LNCaP clone FGC (cell line): ENCODE results near the gene CAPN1.

Source experiments
- DNase-seq: peaks from one replicate; pipeline ENCODE4 v3.0.0-alpha.2; 2011; ENCODE audit warnings: low read depth
- H3K4me3 ChIP-seq: 2 replicates; pipeline ENCODE4 v1.5.1; 2011; ENCODE audit warnings: mild to moderate bottlenecking, low read depth, low read length, control low read depth
- TF ChIP-seq, protein P1 (sequence below): IDR thresholded peaks from 2 replicates; pipeline ENCODE4 v1.5.1; 2012; ENCODE audit warnings: mild to moderate bottlenecking; ENCODE audit not compliant: control insufficient read depth, insufficient read depth; ENCODE audit errors: extremely low read depth

Gene CAPN1

DNA sequence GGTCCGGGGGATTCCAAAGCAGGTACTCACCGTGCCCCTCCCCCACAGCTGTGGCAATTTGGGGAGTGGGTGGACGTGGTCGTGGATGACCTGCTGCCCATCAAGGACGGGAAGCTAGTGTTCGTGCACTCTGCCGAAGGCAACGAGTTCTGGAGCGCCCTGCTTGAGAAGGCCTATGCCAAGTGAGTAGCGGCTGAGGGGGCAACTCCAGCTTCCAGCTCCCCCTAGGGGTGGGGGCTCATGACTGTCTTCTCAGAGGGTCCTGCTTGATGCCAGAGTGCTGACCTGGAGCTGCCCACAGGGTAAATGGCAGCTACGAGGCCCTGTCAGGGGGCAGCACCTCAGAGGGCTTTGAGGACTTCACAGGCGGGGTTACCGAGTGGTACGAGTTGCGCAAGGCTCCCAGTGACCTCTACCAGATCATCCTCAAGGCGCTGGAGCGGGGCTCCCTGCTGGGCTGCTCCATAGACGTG lies 4.2 kb downstream of the CAPN1 start:
- H3K4me3 ChIP-seq = no peak overlapping the region
- TF ChIP-seq, protein P1, sequence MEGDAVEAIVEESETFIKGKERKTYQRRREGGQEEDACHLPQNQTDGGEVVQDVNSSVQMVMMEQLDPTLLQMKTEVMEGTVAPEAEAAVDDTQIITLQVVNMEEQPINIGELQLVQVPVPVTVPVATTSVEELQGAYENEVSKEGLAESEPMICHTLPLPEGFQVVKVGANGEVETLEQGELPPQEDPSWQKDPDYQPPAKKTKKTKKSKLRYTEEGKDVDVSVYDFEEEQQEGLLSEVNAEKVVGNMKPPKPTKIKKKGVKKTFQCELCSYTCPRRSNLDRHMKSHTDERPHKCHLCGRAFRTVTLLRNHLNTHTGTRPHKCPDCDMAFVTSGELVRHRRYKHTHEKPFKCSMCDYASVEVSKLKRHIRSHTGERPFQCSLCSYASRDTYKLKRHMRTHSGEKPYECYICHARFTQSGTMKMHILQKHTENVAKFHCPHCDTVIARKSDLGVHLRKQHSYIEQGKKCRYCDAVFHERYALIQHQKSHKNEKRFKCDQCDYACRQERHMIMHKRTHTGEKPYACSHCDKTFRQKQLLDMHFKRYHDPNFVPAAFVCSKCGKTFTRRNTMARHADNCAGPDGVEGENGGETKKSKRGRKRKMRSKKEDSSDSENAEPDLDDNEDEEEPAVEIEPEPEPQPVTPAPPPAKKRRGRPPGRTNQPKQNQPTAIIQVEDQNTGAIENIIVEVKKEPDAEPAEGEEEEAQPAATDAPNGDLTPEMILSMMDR = no peak
- no peak for DNase-seq

DNA sequence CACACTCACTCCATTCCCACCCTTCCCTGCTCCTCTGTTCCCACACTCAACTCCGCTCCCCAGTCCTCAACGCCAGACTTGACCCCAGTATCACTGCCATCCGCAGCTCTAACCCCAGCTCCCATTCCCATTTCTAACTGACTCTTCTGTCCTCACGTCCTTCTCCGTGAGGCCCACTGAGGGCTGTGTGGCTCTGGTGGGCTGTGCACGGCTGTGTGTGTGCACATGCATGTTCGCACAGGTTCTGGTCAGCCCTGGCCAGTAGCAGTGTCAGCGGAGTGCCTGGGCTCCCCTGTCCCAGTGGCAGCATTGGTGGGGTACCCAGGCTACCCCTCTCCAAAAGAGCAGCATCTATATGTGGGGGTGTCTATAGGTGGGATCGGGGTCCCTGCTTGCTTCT lies 5.0 kb downstream of the CAPN1 start:
- no peak for DNase-seq
- H3K4me3 ChIP-seq = no peak overlapping the region
- TF ChIP-seq, protein P1 = no peak

GRCh38 chr11:65187146-65187675 lies 5.5 kb downstream of the CAPN1 start:
- TF ChIP-seq, protein P1 = no peak
- no peak overlapping the region for H3K4me3 ChIP-seq
- DNase-seq = no peak

- no peak overlapping the region for H3K4me3 ChIP-seq
- TF ChIP-seq, protein P1 = no peak
- no peak for DNase-seq
Measured at GRCh38 chr11:65187971-65188461, 6.3 kb downstream of the CAPN1 start.

GRCh38 chr11:65188486-65188885 lies 6.8 kb downstream of the CAPN1 start:
- H3K4me3 ChIP-seq = no peak overlapping the region
- TF ChIP-seq, protein P1 = no peak
- no peak for DNase-seq

DNA sequence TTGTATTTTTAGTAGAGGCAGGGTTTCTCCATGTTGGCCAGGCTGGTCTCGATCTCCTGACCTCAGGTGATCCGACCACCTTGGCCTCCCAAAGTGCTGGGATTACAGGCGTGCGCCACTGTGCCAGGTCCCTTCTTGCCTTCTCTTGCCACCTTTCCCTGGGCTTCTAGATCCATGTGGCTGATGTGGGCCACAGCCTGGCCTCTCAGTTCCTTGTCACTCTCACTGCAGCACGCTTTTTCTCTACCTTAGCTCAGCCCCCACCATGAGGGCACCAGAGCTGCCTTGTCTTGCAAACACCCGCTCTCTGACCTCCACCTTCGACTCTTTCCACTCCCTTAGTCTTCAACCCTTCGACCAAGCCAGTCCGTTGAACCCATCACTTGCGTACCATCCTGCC lies 7.5 kb downstream of the CAPN1 start:
- TF ChIP-seq, protein P1 = no peak
- no peak for DNase-seq
- H3K4me3 ChIP-seq = no peak overlapping the region

DNA sequence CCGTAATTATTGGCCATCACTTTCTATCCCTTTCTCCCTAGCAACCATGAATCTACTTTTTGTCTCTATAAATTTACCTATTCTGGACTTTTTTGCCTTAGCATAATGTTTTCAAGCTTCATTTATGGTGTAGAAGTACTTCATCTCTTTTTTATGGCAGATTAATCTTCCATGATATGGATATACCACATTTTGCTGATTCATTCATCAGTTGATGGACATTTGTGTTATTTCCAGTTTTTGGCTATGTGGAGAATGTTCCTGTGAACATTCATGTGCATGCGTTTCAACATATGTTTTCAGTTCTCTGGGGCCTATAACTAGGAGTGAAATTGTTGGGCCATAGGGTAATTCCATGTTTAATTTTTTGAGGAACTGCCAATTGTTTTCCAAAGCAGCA lies 12.8 kb downstream of the CAPN1 start:
- H3K4me3 ChIP-seq = no peak overlapping the region
- TF ChIP-seq, protein P1 = no peak
- no peak for DNase-seq
